Stimulated activated CD4-positive, alpha-beta T cell treated with anti-CD3 and anti-CD28 coated beads, TNF-alpha, amount 100 ng/mL, for 24 hours (primary cell): ENCODE measurements around the gene ST3GAL6.

Source experiments
- DNase-seq, 3 experiments: peaks; one replicate each; pipeline ENCODE4 v3.0.0-alpha.2; 2020; ENCODE audit warnings: low read depth in 3 of 3

The ST3GAL6 gene

GRCh38 chr3:98763076-98763475, at the start of gene ST3GAL6:
TSS of gene ST3GAL6 (plus strand) at chr3:98763340. CDS start at chr3:98768441, 5,101 bp downstream.
- DNase-seq: no peak

GRCh38 chr3:98713984-98714383, 49.2 kb upstream of the ST3GAL6 start:
- no peak for DNase-seq

GRCh38 chr3:98717584-98717983, 45.6 kb upstream of the ST3GAL6 start:
- DNase-seq: no peak

GRCh38 chr3:98718730-98719129, 44.4 kb upstream of the ST3GAL6 start:
- DNase-seq: no peak

- no peak for DNase-seq
These were observed 41.4 kb upstream of the ST3GAL6 start for GRCh38 chr3:98721776-98722175.

GRCh38 chr3:98722389-98722788, 40.8 kb upstream of the ST3GAL6 start:
- DNase-seq: no peak

GRCh38 chr3:98725352-98725751, 37.8 kb upstream of the ST3GAL6 start:
- DNase-seq: no peak

GRCh38 chr3:98726084-98726483, 37.1 kb upstream of the ST3GAL6 start:
- DNase-seq: no peak

- no peak for DNase-seq
These were observed 35.5 kb upstream of the ST3GAL6 start for GRCh38 chr3:98727638-98728037.

- DNase-seq: no peak
These were observed 34.5 kb upstream of the ST3GAL6 start for GRCh38 chr3:98728672-98729071.

- DNase-seq: no peak
These were observed 32.8 kb upstream of the ST3GAL6 start for GRCh38 chr3:98730338-98730737.

GRCh38 chr3:98730886-98731537, 32.1 kb upstream of the ST3GAL6 start:
- DNase-seq: no peak

- DNase-seq: no peak
These were observed 31.3 kb upstream of the ST3GAL6 start for GRCh38 chr3:98731720-98732285.

GRCh38 chr3:98732286-98733052, 30.7 kb upstream of the ST3GAL6 start:
- DNase-seq: peak in 2 of 3 experiments; percentile 2 to 6

GRCh38 chr3:98733053-98733811, 29.9 kb upstream of the ST3GAL6 start:
- peak in 1 of 3 experiments; percentile 13 for DNase-seq

GRCh38 chr3:98733812-98734281, 29.3 kb upstream of the ST3GAL6 start:
- DNase-seq: no peak

- no peak for DNase-seq
These were observed 28.8 kb upstream of the ST3GAL6 start for GRCh38 chr3:98734306-98734705.

GRCh38 chr3:98734735-98735134, 28.4 kb upstream of the ST3GAL6 start:
- DNase-seq: no peak

- DNase-seq: no peak
These were observed 27.8 kb upstream of the ST3GAL6 start for GRCh38 chr3:98735296-98735695.

- no peak for DNase-seq
These were observed 27.3 kb upstream of the ST3GAL6 start for GRCh38 chr3:98735761-98736269.

- DNase-seq: no peak
These were observed 25.8 kb upstream of the ST3GAL6 start for GRCh38 chr3:98737301-98737700.

- no peak for DNase-seq
These were observed 23.9 kb upstream of the ST3GAL6 start for GRCh38 chr3:98739266-98739665.
